Measurements from ENCODE around the gene PBLD.

Gene PBLD

DNA sequence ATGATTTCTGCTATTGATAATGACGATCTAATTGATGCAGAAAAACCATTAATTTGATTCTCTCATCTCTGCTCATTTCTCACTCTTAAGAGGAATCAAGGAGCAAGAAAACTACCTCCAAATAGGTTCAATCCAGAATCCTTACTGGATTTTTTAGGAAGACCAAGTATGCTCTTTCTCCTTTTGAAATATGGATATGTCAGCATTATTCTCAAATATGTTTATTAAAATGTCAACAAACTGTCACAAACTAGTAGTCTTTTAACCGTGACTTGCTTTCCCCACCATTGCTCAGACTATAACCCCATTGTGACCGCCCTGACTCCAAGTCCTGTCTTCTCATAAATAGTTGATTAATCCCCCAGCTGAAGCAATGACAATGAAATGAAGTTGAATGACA is 99.7 kb downstream of the PBLD start:
- no peak for DNase-seq (ENCODE audit: low read depth)
